ENCODE measurements around the gene DISP3.

DNA sequence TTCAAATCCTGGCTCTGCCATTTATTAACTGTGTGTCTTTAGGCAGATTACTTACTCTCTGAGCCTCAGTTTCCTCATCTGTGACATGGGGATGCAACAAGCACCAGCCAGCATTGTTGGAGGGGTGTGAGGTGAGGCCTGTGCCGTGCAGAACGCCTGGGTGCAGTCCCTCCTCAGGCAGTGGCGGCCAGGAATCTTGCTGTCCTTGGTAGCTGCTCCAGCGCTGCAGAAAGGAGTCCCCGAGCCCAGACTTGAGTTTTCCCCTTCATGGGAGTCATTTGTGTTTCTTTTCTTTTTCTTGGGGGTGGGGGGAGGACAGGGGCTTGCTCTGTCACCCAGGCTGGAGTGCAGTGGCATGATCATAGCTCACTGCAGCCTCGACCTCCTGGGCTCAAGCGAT lies 46.6 kb downstream of the DISP3 start:
- TF ChIP-seq, protein P1, sequence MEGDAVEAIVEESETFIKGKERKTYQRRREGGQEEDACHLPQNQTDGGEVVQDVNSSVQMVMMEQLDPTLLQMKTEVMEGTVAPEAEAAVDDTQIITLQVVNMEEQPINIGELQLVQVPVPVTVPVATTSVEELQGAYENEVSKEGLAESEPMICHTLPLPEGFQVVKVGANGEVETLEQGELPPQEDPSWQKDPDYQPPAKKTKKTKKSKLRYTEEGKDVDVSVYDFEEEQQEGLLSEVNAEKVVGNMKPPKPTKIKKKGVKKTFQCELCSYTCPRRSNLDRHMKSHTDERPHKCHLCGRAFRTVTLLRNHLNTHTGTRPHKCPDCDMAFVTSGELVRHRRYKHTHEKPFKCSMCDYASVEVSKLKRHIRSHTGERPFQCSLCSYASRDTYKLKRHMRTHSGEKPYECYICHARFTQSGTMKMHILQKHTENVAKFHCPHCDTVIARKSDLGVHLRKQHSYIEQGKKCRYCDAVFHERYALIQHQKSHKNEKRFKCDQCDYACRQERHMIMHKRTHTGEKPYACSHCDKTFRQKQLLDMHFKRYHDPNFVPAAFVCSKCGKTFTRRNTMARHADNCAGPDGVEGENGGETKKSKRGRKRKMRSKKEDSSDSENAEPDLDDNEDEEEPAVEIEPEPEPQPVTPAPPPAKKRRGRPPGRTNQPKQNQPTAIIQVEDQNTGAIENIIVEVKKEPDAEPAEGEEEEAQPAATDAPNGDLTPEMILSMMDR (IDR thresholded peaks at IDR 0.05) = no peak
- no peak for TF ChIP-seq ZFX (IDR thresholded peaks at IDR 0.05; ENCODE audit: borderline replicate concordance)

All from 22Rv1 (cell line).